ENCODE results near the gene MYCT1.

- TF ChIP-seq ATF2 (tag by site-specific recombination; IDR thresholded peaks at IDR 0.05; ENCODE audit: low read depth) (no peak), CTCF (tag by site-specific recombination; IDR thresholded peaks at IDR 0.05) (no peak), ZEB2 (tag by site-specific recombination; IDR thresholded peaks at IDR 0.05) (no peak), BCL6B (tag by site-specific recombination; IDR thresholded peaks at IDR 0.05) (no peak), ZBTB44 (tag by site-specific recombination; IDR thresholded peaks at IDR 0.05) (no peak), ZNF580 (tag by site-specific recombination; IDR thresholded peaks at IDR 0.05) (no peak), SCRT2 (tag by site-specific recombination; IDR thresholded peaks at IDR 0.05) (no peak)
Observed at GRCh38 chr6:152673236-152673635, 24.5 kb upstream of the MYCT1 start.

Measured in HEK293 (cell line).